HG02678 (cell line): Measurements from ENCODE around the gene HRH3.
A peak's percentile ranks its signal among the peaks of the same experiment; 100 is the strongest.

Experiments
- ATAC-seq: cut with Tn5 transposase; IDR thresholded peaks from one replicate; pipeline ENCODE4 v1.9.1; 2021; ENCODE audit warnings: mild to moderate bottlenecking, moderate library complexity; ENCODE audit not compliant: unreplicated experiment

The HRH3 gene

DNA sequence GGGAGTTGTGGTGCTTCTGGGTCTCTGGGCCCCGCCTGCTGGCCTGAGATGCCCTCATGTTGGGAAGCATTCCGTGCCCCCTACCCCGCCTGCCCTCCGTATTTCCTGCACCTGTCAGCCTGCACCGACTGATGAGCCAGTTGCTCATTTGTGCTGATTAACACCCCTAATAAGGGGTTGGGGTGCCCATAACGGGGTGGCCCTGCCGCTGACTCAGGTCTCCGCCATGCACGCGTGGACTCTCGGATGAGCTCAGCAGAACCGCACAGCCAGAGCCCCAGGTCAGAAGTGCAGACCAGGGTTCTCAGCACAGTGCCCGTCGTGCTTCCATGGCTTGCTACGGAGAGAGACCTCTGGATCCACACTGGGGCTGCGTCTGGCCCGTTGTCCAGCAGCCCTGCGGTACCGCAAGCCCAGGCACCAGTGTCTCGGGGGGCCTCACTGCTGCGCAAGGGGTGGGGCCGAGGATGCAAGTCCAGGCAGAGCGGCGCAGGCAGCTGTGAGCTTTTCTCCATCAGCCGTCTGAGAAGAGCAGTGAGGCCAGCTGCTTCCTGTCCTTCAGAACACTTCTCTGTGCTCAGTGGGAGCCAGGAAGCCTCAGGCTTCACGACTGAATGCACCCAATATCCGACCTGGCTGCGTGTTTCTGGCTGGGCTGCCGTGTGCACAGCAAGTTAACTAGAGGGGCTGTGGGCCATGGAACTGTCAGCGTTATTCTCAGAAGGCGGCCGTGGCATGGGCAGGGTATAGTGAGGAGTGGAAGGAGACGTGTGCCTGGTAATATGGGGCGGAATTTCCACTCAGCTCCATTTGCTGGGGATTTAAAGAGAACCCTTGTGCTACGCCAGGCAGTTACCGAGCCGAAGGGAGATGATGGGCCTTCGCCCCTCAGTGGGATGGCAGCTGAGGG is 18.6 kb downstream of the HRH3 start:
- no peak for ATAC-seq

DNA sequence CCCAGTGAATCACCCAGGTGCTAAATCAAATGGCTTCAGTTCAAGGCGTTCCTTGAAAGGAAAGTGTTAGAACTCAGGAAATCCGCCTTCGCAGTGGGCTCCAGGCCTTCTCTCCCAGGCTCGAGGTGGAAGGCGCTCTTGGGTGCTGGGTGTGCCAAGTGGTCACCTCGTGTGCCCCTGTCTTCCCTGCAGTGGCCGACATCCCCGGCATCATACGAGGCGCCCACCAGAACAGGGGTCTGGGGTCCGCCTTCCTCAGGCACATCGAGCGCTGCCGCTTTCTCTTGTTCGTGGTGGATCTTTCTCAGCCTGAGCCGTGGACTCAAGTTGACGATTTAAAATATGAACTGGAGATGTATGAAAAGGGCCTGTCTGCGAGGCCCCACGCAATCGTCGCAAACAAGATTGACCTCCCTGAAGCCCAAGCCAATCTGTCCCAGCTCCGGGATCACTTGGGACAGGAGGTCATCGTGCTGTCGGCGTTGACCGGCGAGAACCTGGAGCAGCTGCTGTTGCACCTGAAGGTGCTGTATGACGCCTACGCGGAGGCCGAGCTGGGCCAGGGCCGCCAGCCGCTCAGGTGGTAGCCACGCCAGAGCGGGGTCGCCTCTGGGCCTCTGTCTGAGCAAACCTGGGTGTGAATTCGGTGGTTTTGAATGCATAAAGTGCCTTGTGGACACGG is 19.4 kb downstream of the HRH3 start:
- no peak for ATAC-seq

DNA sequence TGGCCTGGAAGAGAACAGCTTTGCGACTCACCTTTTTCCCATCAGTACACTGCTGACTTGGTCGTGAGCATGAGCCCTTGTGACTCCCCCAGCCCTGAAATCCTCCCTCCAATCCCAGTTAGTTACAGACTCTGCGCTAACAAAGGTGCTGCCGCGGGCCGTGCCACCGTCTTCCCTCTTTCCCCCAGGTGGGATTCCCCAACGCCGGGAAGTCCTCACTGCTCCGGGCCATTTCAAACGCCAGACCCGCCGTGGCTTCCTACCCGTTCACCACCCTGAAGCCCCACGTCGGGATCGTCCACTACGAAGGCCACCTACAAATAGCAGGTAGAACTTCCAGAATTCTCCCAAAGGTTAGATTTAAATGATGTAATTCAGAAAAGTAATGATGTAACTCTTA is 21.1 kb downstream of the HRH3 start:
- no peak for ATAC-seq

DNA sequence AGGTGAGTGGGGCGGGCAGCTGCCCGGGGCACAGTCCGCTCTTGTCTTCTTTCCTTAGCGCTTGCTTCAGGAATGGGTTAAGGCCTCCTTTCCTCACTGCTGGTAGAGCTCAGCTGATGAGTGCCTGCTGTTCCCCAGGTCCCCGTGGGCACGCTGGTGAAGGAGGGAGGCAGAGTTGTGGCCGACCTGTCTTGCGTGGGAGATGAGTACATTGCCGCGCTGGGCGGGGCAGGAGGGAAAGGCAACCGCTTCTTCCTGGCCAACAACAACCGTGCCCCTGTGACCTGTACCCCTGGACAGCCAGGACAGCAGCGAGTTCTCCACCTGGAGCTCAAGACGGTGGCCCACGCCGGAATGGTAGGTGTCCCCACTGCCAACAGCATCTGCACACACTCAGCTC is 21.6 kb downstream of the HRH3 start:
- ATAC-seq: no peak

DNA sequence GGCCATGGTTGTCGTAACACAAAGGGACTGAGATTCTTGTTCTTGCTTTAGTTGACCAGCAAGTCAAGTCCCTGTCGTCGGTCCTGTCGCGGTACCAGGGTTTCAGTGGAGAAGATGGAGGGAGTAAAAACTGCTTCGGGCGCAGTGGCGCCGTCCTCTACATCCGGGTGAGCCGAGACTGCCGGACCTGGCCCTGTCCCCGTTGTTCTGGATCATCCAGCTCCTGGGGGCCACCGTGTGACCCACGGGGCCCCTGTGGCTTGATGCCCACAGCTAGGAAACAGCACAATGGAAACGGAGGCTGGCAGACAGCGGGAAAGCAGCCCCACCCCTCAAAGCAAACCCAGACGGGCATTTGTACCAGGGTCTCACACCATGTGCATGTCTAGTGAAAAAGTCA is 22.3 kb downstream of the HRH3 start:
- no peak for ATAC-seq

DNA sequence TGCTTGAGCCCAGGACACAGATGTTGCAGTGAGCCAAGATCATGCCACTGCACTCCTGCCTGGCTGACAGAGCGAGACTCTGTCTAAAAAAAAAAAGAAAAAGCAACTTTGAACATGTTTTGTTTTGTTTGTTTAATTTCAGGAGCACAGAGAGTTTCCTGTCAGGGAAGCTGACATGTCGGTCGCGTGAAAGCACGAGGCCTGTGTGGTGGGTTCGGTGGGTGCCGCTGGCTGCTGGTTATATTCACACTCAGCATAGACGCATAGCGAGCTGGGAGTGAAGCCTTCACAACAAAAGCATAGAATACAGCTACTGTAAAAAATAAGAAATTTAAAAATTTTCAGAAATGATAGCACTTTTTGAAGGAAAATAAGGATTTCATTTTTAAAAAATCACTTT is 22.8 kb downstream of the HRH3 start:
- no peak for ATAC-seq

DNA sequence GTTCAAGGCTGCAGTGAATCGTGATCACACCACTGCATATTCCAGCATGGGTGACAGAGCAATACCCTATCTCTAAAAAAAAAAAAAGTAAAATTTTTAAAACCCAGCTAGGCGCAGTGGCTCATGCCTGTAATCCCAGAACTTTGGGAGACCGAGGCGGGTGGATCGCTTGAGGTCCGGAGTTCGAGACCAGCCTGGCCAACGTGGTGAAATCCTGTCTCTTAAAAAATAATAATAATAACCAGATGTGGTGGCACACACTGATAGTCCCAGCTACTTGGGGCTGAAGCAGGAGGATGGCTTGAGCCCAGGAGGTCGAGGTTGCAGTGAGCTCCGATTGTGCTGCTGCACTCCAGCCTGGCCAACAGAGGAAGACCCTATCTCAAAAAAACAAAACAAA is 23.8 kb downstream of the HRH3 start:
- ATAC-seq: no peak

DNA sequence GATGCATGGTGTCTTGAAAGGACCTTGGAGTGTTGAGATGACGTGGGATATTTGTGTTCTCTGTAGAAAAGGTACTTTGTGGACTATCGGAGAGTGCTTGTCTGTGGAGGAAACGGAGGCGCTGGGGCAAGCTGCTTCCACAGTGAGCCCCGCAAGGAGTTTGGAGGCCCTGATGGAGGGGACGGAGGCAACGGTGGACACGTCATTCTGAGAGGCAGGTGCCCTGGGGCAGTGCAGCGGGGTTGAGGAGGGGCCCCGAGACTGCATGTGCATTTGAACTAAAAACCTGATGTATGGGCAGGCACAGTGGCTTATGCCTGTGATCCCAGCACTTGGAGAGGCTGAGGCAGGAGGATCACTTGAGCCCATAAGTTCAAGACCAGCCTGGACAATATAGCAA is 24.3 kb downstream of the HRH3 start:
- ATAC-seq: no peak

DNA sequence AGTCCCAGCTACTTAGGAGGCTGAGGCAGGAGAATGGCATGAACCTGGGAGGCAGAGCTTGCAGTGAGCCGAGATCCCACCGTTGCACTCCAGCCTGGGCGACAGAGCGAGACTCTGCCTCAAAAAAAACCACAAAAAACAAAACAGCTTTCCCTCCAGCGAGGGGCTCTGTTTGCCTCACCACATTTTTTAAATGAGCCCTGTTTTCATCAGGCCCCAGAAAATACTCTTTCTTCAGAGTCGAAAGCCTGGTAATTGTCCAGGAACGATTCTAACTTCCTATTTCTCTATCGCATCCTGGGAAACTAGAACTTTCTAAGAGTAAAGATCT is 25.0 kb downstream of the HRH3 start:
- ATAC-seq: no peak

DNA sequence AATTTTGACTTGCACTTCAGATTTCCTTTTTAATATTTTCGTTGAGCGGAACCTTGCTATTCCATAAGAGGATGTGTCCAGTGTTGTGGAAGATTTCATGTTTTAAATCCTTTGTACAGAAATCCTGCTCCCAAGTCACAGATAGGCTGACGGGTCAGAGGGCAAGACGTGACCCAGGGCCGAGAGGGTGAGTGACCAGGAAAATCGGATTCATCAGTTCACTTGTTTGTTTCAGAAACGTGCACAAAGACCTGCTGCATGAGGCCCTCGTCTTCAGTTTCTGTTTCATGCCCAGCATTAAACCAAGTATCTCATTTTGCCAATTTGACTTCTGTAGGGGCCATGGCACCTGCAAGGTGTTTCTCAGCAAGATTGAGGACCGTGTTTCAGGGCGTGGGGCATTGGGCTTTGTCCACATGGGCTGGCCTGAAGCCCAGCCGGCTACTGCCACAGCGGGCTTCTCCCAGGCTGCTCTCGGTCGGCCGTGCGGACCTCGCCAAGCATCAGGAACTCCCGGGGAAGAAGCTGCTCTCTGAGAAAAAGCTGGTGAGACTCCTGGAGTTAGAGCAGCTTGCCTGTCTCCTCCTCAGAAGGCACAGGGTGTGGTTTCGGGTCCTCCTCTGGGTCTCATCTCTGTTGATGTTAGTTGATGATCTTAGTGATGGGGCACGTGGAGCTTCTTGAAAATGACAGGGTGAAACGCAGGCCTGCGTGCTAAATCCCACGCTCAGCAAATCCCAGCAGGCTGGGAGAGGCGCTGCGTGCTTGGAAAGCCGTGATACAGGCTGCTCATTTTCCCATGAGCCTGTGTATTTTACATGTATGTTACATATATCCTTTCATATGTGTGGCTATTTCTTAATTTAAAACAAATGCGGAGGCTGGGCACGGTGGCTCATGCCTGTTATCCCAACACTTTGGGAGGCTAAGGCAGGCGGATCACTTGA is 26.7 kb downstream of the HRH3 start:
- ATAC-seq: no peak

DNA sequence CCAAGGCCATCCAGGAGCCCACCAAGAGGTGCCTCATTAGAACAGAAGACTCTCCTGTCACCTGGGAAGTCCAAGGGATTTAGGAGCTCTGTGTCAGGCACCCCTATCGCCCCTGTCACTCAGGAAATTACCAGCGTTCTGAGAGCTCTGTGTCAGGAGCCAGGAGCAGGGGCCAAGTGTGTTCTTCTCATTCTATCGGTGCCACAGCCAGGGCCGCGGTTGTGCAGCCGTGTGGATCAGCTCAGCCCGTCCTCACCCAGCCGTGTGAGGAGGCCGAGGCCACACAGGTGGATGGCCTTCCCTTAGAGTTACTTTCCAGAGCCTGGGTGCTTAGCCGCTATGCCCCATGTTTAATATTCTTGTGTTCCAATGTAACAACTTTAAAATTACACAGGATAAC is 27.4 kb downstream of the HRH3 start:
- ATAC-seq: no peak

DNA sequence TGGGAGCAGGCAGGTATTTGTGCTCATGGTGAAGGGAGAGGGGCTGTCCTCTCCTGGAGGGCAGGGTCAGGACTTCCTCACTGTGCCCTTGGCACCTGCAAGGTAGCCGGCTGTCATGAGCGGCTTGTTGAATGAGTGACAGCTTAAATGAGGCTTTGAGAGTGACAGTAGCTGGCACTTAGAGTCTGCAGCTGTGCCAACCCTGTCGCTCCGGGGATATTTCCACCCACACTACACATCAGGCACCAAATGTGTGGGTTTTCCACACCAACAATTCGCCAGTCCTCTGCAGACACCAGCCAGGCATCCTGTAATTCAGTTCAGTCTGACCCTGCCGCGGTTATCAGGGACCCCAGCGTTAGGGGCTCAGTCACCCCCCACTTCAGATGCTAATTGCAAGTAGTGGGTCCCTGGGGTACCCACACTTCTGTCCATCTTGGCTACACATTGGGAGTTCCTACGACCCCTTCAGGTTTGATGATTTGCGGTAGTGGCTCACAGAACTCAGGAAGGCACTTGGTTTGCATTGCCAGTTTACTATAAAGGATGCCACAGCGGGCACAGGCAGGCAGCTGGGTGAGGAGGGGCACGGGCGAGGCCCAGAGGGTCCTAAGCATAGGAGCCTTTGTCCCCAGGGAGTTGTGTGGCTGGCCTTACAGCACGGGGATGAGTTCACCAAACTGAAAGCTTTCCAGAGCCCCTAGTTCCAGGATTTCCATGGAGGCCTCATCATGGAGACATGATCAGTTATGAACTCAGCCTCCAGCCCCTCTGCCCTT is 28.1 kb downstream of the HRH3 start:
- no peak for ATAC-seq

DNA sequence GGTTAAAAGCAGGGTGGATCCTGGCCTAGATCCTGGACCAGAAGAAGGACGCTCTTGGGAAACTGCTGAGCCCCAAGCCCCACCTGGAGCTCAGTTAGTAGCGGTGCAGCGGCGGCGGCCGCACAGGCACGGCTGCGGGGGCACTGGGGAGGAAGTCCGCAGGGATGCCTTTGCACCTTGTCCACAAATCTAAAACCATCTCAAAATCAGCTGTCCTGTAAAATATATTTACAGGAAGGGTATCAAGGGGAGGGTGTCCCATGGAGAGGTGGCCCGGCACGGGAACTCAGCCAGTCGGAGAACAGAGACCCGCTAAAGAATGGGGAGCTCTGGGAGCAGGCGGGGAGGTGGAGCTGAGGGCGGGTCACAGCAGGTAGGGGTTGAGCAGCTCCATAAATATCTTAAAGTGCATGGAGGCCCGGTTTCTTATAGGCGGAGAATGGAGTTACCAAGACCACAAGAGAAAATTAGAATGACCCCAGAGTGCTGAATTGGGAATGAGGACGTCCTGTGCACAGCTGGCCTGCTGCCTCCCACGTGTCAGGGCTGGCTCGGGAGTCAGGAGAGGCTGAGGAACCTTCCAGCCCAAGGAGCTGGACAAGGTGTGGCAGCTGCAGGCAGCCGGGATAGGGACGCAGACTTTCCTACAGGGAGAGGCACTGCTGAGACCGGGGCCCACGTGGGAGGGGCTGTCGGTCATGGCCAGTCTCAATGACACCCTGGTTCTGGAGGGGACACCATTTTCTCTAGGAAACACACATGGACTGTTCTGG is 29.3 kb downstream of the HRH3 start:
- no peak for ATAC-seq

DNA sequence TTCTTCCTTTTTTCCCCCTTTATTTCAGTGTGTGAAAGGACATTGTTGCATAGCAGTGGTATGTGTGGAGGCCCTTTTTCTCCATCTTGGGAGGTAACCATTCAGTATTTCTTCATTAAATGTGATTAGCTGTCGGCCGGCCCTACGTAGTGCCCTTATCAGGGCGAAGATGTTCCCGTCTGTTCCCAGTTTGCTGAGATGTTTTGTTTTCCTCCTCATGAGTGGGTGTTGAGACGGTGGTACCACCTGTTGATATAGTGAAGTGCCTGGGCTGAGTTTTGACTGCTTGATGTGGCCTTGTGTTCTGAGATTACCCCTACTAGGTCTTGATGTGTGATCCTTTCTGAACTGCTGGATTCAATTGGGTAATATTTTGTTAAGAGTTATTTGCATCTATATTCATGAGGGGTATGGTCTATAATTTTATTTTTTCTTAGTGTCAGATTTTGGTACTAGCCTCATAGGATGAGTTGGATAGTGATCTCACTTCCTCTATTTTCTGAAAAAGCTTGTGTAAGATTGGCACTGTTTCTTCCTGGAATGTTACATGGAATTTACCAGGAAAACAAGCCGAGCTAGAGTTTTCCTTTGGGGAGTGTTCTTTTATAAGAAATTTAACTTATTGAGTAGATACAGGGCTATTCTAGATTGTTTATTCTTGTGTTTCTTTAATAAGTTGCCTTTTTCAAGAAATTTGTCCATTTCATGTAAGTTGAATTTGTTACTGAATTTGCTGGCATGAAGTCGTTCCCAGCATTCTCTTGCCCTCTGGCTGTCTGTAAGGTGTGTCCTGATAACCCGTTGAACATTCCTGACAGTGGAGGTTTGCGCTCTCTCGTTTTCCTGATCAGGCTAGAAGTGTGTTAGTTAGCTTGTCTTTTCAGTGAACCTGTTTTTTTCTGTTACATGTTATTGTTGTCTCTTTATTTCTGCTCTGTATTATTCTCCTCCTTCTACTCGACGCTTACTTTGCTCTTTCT is 32.9 kb downstream of the HRH3 start:
- ATAC-seq: no peak

DNA sequence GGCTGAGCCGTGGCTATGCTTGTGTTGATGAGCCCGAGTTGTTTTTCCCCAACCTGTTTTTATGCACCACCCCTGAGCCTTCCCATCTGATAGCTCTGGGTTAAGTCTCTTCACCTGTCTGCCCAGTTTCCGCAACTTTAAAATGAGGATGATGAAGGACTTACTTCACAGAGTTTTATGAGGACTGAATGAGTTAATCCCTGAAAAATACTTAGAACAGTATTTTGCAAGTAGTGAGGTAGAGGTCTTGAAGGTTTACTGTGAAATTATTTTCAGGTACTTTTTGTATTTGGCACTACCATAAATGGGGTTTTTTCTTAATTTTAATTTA is 34.0 kb downstream of the HRH3 start:
- ATAC-seq: no peak

DNA sequence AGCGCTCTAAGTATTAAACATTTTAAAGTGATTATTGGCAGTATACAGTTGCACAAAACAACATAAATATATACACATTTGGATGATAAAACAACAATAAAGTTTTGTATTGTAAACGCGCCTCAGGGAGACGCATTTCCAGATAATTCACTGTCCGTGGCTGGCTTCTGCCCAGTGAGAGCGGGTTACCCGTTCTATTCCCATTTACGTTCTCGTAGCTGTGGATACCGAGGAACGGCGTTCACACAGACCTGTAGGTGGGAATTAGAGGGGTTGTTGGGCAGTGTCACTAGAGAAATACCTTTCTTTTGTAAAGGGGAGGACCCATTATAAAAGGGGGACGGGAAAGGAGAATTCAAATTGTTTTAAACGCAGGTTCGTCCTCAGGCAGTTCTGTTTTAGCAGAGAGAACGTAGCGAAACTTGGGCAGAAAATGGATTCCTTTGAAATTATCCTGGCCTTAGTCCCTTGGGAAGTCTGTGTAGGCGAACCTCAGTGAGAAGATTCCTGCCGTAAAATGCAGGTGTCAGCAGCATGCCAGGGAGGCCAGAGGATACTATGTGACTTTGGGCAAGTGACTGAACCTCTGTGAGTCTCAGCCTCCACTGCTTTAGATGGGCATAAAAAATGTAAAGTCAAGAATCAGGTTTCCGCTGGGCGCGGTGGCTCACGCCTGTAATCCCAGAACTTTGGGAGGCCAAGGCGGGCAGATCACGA is 36.5 kb downstream of the HRH3 start:
- ATAC-seq: no peak

DNA sequence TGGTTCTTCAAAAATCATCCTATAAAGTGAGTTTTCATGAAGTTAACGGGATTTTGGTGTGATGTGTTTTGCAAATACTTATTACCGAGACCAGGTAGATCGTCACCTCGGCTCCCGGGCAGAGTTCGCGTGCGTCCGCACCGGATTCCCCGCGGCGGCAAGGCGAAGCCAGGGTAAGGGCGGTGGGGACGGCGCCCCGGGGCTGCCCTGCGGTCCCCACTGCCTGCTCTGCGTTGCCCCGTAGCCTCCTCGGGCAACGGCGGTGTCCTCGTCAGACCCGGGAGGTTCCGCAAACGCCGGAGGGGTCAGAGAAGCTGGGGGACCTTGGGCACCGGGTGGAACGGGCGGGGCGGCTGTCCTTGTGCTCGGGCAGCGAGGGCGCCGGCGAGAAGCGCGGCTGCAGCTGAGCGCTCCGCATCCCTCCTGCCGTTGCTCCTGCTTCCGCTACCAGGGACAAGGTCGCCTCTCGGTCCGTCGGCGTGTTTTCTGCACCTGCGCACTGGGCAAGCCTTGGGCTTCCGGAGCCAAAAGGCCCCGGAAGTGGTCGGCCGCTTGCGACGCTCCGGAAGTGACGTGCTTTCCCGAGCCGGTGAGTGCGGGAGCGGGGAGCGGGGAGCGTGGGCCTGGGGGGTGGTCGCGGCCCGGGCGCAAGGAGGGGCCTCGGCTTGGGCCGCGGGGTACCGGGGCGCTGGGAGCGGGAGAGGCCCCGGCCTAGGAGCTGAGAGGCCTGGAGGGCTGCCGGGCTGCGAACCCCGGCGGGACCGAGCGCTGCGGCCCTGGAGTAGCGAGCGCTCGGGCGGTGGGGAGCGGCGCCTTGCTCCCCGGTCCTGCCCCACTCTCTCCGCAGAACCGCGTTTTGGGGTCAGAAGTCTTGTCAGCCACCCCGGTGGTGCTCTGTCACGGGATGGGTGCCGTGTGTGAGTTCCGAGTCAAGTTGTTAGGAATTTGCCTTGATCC is 37.3 kb downstream of the HRH3 start, which contains the start of gene MTG2:
MTG2 (plus strand) TSS at position 560 of the 957 bp plus-strand sequence. CDS start 10,393 bp downstream, outside the sequence.
- peak; percentile 95 for ATAC-seq
